Neural cell (in vitro differentiated cells): ENCODE results near the gene GHRL. TPM values are rescaled to one million over a fixed set of nuclear protein-coding genes. Genes with fewer than 3 reads are reported as not detected.
"Not testable (repeated sequence)": the region's sequence is repeated elsewhere in the genome, so short reads cannot be mapped to it uniquely, and the experiment has no call there.

ENCODE experiments used
- H2AFZ ChIP-seq: fragments of 200-600, 300-800 bp; sonication (generic), shearing (Covaris generic); 2 replicates; pipeline ENCODE4 v1.6.0; 2014; ENCODE audit warnings: low read depth, mild to moderate bottlenecking, antibody characterized with exemption, low read length, moderate library complexity
- H3F3A ChIP-seq: fragments of 200-600 bp; shearing (Covaris generic); 2 replicates; pipeline ENCODE4 v1.6.1; 2016; ENCODE audit warnings: mild to moderate bottlenecking, moderate library complexity, mixed read lengths, antibody characterized with exemption, low read length; ENCODE audit not compliant: insufficient read depth, poor library complexity, severe bottlenecking
- H3K27ac ChIP-seq: fragments of 200-600, 300-800 bp; sonication (generic), shearing (Covaris generic); 2 replicates; pipeline ENCODE4 v1.5.1; 2014; ENCODE audit warnings: mild to moderate bottlenecking, low read length, moderate library complexity
- H3K27me3 ChIP-seq: fragments of 300-800, 200-600 bp; sonication (generic), shearing (Covaris generic); 2 replicates; pipeline ENCODE4 v1.6.0; 2014; ENCODE audit warnings: mild to moderate bottlenecking, low read depth, low read length, moderate library complexity; ENCODE audit not compliant: insufficient read depth
- H3K36me3 ChIP-seq: fragments of 300-800, 200-600 bp; sonication (generic), shearing (Covaris generic); 2 replicates; pipeline ENCODE4 v1.5.1; 2014; ENCODE audit warnings: mild to moderate bottlenecking, antibody characterized with exemption, low read length, moderate library complexity; ENCODE audit not compliant: insufficient read depth
- H3K4me2 ChIP-seq: fragments of 300-800, 200-600 bp; sonication (generic), shearing (Covaris generic); 2 replicates; pipeline ENCODE4 v1.6.0; 2014; ENCODE audit warnings: mild to moderate bottlenecking, low read length
- H3K4me3 ChIP-seq: fragments of 300-800, 200-600 bp; sonication (generic), shearing (Covaris generic); 2 replicates; pipeline ENCODE4 v1.5.1; 2014; ENCODE audit warnings: mild to moderate bottlenecking, low read length, moderate library complexity
- H3K79me2 ChIP-seq: fragments of 200-600 bp; shearing (Covaris generic); replicated peaks from 2 replicates; pipeline ENCODE4 v1.6.0; 2014; ENCODE audit warnings: mild to moderate bottlenecking, low read length, moderate library complexity; ENCODE audit not compliant: insufficient read depth
- H3K9ac ChIP-seq: fragments of 300-800, 200-600 bp; sonication (generic), shearing (Covaris generic); 2 replicates; pipeline ENCODE4 v1.6.1; 2016; ENCODE audit warnings: mild to moderate bottlenecking, low read length, mixed read lengths
- H3K9me2 ChIP-seq: fragments of 200-600 bp; shearing (Covaris generic); 2 replicates; pipeline ENCODE4 v1.6.1; 2016; ENCODE audit warnings: mild to moderate bottlenecking, low read length, mixed read lengths; ENCODE audit not compliant: insufficient read depth
- H3K9me3 ChIP-seq: fragments of 200-600, 300-800 bp; sonication (generic), shearing (Covaris generic); 2 replicates; pipeline ENCODE4 v1.6.1; 2016; ENCODE audit warnings: mild to moderate bottlenecking, mixed run types, low read length, moderate library complexity, mixed read lengths
- H4K20me1 ChIP-seq: fragments of 200-600 bp; shearing (Covaris generic); 2 replicates; pipeline ENCODE4 v1.6.1; 2016; ENCODE audit warnings: mild to moderate bottlenecking, mixed run types; ENCODE audit not compliant: insufficient read depth
- CTCF ChIP-seq: fragments of 450-650 bp; IDR thresholded peaks from 2 replicates; pipeline ENCODE4 v1.5.1; 2014; ENCODE audit warnings: antibody characterized with exemption, mild to moderate bottlenecking, moderate library complexity; ENCODE audit not compliant: poor library complexity, severe bottlenecking
- EP300 ChIP-seq: fragments of 450-650 bp; conservative IDR thresholded peaks from 2 replicates; pipeline ENCODE4 v1.6.1; 2014; ENCODE audit warnings: antibody characterized with exemption, mild to moderate bottlenecking, moderate library complexity; ENCODE audit not compliant: poor library complexity, severe bottlenecking
- EZH2 ChIP-seq: fragments of 200-600, 300-800 bp; shearing (Covaris generic), sonication (generic); IDR thresholded peaks from 2 replicates; pipeline ENCODE4 v1.6.1; 2014; ENCODE audit warnings: antibody characterized with exemption, low read length, borderline replicate concordance, mild to moderate bottlenecking; ENCODE audit not compliant: insufficient read depth, poor library complexity, severe bottlenecking
- MXI1 ChIP-seq: fragments of 450-650 bp; conservative IDR thresholded peaks from 2 replicates; pipeline ENCODE4 v1.6.1; 2014; ENCODE audit warnings: antibody characterized with exemption, mild to moderate bottlenecking; ENCODE audit not compliant: poor library complexity, severe bottlenecking
- POLR2AphosphoS5 ChIP-seq: IDR thresholded peaks from 2 replicates; pipeline ENCODE4 v1.6.1; 2012
- RAD21 ChIP-seq: fragments of 450-650 bp; conservative IDR thresholded peaks from 2 replicates; pipeline ENCODE4 v1.6.1; 2014; ENCODE audit warnings: antibody characterized with exemption, mild to moderate bottlenecking, moderate library complexity
- REST ChIP-seq: IDR thresholded peaks from 2 replicates; pipeline ENCODE4 v1.6.1; 2012; ENCODE audit warnings: borderline replicate concordance
- SMC3 ChIP-seq: fragments of 450-650 bp; conservative IDR thresholded peaks from 2 replicates; pipeline ENCODE4 v1.6.1; 2014; ENCODE audit warnings: antibody characterized with exemption, mild to moderate bottlenecking, moderate library complexity; ENCODE audit not compliant: poor library complexity
- TAF1 ChIP-seq: IDR thresholded peaks from 2 replicates; pipeline ENCODE4 v1.6.1; 2012; ENCODE audit warnings: low read depth
- polyA plus RNA-seq: library from polyadenylated mRNA; depleted of rRNA; stranded (reverse); fragments of >200 nt; gene quantifications from 2 replicates; pipeline ENCODE4 v1.2.3, GENCODE V29; 2014

Gene GHRL
- polyA plus RNA-seq, 1 donor from 2014 or later = 2.8 TPM

GRCh38 chr3:10273702-10274305, 18.9 kb downstream of the GHRL start:
- Histone ChIP-seq H4K20me1 (no peaks in the 10 kb centered on the region), H2AFZ (no peak overlapping the region), H3K27me3 (no peaks in the 10 kb centered on the region), H3K36me3 (no peaks in the 10 kb centered on the region), H3K27ac (no peak overlapping the region), H3K9me3 (no peaks in the 10 kb centered on the region), H3K79me2 (no peaks in the 10 kb centered on the region), H3K9ac (no peak overlapping the region), H3K4me2 (no peak overlapping the region), H3K9me2 (no peaks in the 10 kb centered on the region), H3K4me3 (no peak overlapping the region), H3F3A (no peaks in the 10 kb centered on the region)
- TF ChIP-seq RAD21 = no peak
- TF ChIP-seq SMC3 = no peak
- TF ChIP-seq MXI1 = no peak
- no peak for TF ChIP-seq TAF1
- no peak for TF ChIP-seq EZH2
- no peak for TF ChIP-seq POLR2AphosphoS5
- TF ChIP-seq EP300 = no peak
- no peak for TF ChIP-seq CTCF
- TF ChIP-seq REST = no peak

DNA sequence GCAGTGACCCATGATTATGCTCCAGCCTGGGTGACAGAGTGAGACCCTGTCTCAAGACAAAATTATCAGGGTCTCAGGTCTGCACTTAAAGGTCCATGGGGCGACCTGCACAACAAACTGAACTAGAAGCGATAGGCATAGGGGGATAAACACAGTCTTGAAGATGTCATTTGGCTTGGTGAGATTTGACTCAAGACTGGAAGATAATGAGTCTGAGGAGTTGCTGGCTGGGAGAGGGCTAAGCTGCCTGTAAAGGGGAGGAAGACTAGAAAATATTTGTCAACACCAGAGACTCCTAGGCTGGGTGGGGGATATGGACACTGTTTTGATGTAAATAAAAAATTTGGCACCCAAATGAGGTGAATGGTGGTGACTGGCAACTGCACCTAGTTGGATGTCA, 19.8 kb downstream of the GHRL start:
- H2AFZ ChIP-seq = no peak overlapping the region
- no peak overlapping the region for H3K27ac ChIP-seq
- H4K20me1 ChIP-seq = no peaks in the 10 kb centered on the region
- H3K79me2 ChIP-seq = no peaks in the 10 kb centered on the region
- TF ChIP-seq RAD21 (no peak), REST (no peak), SMC3 (no peak), POLR2AphosphoS5 (no peak), TAF1 (no peak), EP300 (no peak), EZH2 (no peak), MXI1 (no peak), CTCF (no peak)
- no peaks in the 10 kb centered on the region for H3K9me2 ChIP-seq
- no peak overlapping the region for H3K4me2 ChIP-seq
- H3K36me3 ChIP-seq = no peaks in the 10 kb centered on the region
- H3K9me3 ChIP-seq = no peaks in the 10 kb centered on the region
- no peak overlapping the region for H3K9ac ChIP-seq
- no peaks in the 10 kb centered on the region for H3K27me3 ChIP-seq
- H3F3A ChIP-seq = no peaks in the 10 kb centered on the region
- no peak overlapping the region for H3K4me3 ChIP-seq

DNA sequence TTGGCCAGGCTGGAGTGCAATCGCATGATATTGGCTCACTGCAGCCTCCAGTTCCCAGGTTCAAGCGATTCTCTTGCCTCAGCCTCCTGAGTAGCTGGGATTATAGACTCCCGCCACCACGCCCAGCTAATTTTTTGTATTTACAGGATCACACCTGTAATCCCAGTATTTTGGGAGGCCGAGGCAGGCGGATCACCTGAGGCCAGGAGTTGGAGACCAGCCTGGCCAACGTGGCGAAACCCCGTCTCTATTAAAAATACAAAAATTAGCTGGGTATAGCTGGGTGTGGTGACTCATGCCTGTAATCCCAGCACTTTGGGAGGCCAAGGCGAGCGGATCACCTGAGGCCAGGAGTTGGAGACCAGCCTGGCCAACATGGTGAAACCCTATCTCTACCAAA, 20.3 kb downstream of the GHRL start:
- not testable (repeated sequence) for H3K9me2 ChIP-seq, H3K4me3 ChIP-seq, H3K9me3 ChIP-seq, H3K27ac ChIP-seq, H3K4me2 ChIP-seq, H3K9ac ChIP-seq, H3K36me3 ChIP-seq, H2AFZ ChIP-seq, H4K20me1 ChIP-seq, H3K79me2 ChIP-seq, H3F3A ChIP-seq, H3K27me3 ChIP-seq
